H9 (cell line): ENCODE results near the gene TOR1A. TPM values are rescaled to one million over a fixed set of nuclear protein-coding genes. Genes with fewer than 3 reads are reported as not detected.

Experiments
- DNase-seq: peaks from one replicate; pipeline ENCODE4 v3.0.0-alpha.2; 2017
- H2AFZ ChIP-seq: one replicate; pipeline ENCODE4 v1.6.1; 2013; ENCODE audit warnings: mild to moderate bottlenecking, low read length, control low read depth, moderate library complexity
- H2AK5ac ChIP-seq: 2 replicates; pipeline ENCODE4 v1.6.1; 2013; ENCODE audit warnings: low read length, control low read depth, mixed read lengths; ENCODE audit not compliant: insufficient read length
- H2BK120ac ChIP-seq: one replicate; pipeline ENCODE4 v1.6.1; 2013; ENCODE audit warnings: low read depth, mild to moderate bottlenecking, low read length, control low read depth, inconsistent platforms; ENCODE audit not compliant: poor library complexity, severe bottlenecking
- H2BK12ac ChIP-seq: 2 replicates; pipeline ENCODE4 v1.6.1; 2013; ENCODE audit warnings: low read length, control low read depth, mixed read lengths, low read depth; ENCODE audit not compliant: insufficient read length
- H2BK15ac ChIP-seq: 2 replicates; pipeline ENCODE4 v1.6.1; 2013; ENCODE audit warnings: low read depth, low read length, control low read depth
- H2BK20ac ChIP-seq: one replicate; pipeline ENCODE4 v1.6.1; 2013; ENCODE audit warnings: low read depth, mild to moderate bottlenecking, low read length, control low read depth, inconsistent platforms; ENCODE audit not compliant: poor library complexity, severe bottlenecking
- H2BK5ac ChIP-seq: 2 replicates; pipeline ENCODE4 v1.6.1; 2013; ENCODE audit warnings: low read length, control low read depth, mixed read lengths; ENCODE audit not compliant: insufficient read length
- H3K14ac ChIP-seq: 2 replicates; pipeline ENCODE4 v1.6.1; 2013; ENCODE audit warnings: low read length, control low read depth; ENCODE audit not compliant: insufficient read depth
- H3K18ac ChIP-seq: 2 replicates; pipeline ENCODE4 v1.6.1; 2013; ENCODE audit warnings: low read depth, mild to moderate bottlenecking, mixed read lengths, low read length, control low read depth; ENCODE audit not compliant: insufficient read length
- H3K23ac ChIP-seq: 2 replicates; pipeline ENCODE4 v1.6.1; 2013; ENCODE audit warnings: low read length, control low read depth, mixed read lengths, low read depth; ENCODE audit not compliant: insufficient read length
- H3K23me2 ChIP-seq: 2 replicates; pipeline ENCODE4 v1.6.1; 2013; ENCODE audit warnings: low read depth, mild to moderate bottlenecking, mixed read lengths, low read length, control low read depth; ENCODE audit not compliant: insufficient read length, poor library complexity, severe bottlenecking
- H3K27ac ChIP-seq: 2 replicates; pipeline ENCODE4 v1.5.1; 2013; ENCODE audit warnings: low read length, control low read depth, mixed read lengths, low read depth; ENCODE audit not compliant: insufficient read length
- H3K27me3 ChIP-seq: 2 replicates; pipeline ENCODE4 v1.6.1; 2013; ENCODE audit warnings: low read length, control low read depth, inconsistent platforms; ENCODE audit not compliant: insufficient read depth
- H3K4ac ChIP-seq: 2 replicates; pipeline ENCODE4 v1.6.1; 2013; ENCODE audit warnings: low read depth, mild to moderate bottlenecking, control low read depth, inconsistent platforms, low read length, moderate library complexity
- H3K4me1 ChIP-seq: 2 replicates; pipeline ENCODE4 v1.6.1; 2013; ENCODE audit warnings: low read length, control low read depth, inconsistent platforms; ENCODE audit not compliant: insufficient read depth
- H3K4me2 ChIP-seq: 2 replicates; pipeline ENCODE4 v1.6.1; 2013; ENCODE audit warnings: low read length, control low read depth, mixed read lengths; ENCODE audit not compliant: insufficient read length, insufficient read depth
- H3K56ac ChIP-seq: 2 replicates; pipeline ENCODE4 v1.6.1; 2013; ENCODE audit warnings: low read depth, mild to moderate bottlenecking, mixed read lengths, low read length, control low read depth; ENCODE audit not compliant: insufficient read length
- H3K79me1 ChIP-seq: 2 replicates; pipeline ENCODE4 v1.6.1; 2013; ENCODE audit warnings: low read depth, mild to moderate bottlenecking, moderate library complexity, low read length, control low read depth, inconsistent platforms; ENCODE audit not compliant: insufficient read depth, poor library complexity, severe bottlenecking
- H3K79me2 ChIP-seq: 2 replicates; pipeline ENCODE4 v1.6.1; 2013; ENCODE audit warnings: low read length, control low read depth, inconsistent platforms; ENCODE audit not compliant: insufficient read depth
- H3K9ac ChIP-seq: 2 replicates; pipeline ENCODE4 v1.6.1; 2013; ENCODE audit warnings: low read length, control low read depth, mixed read lengths; ENCODE audit not compliant: insufficient read length; ENCODE audit errors: extremely low read depth
- H3K9me3 ChIP-seq: one replicate; pipeline ENCODE4 v1.6.1; 2013; ENCODE audit warnings: low read depth, low read length, inconsistent platforms; ENCODE audit not compliant: control insufficient read depth
- H3T11ph ChIP-seq: one replicate; pipeline ENCODE4 v1.6.1; 2013; ENCODE audit warnings: mild to moderate bottlenecking, low read length, control low read depth, inconsistent platforms
- H4K20me1 ChIP-seq: one replicate; pipeline ENCODE4 v1.6.1; 2013; ENCODE audit not compliant: control insufficient read depth, insufficient read length, insufficient read depth
- H4K5ac ChIP-seq: 2 replicates; pipeline ENCODE4 v1.6.1; 2013; ENCODE audit warnings: low read depth, mild to moderate bottlenecking, mixed read lengths, low read length, control low read depth; ENCODE audit not compliant: insufficient read length
- H4K8ac ChIP-seq: replicated peaks from 2 replicates; pipeline ENCODE4 v1.6.1; 2013; ENCODE audit warnings: low read length, control low read depth, mixed read lengths, low read depth; ENCODE audit not compliant: insufficient read length
- H4K91ac ChIP-seq: 2 replicates; pipeline ENCODE4 v1.6.1; 2013; ENCODE audit warnings: low read depth, mild to moderate bottlenecking, moderate library complexity, mixed read lengths, low read length, control low read depth; ENCODE audit not compliant: insufficient read length
- H3K27ac Mint-ChIP-seq, 3 experiments: 2 replicates in 2 of 3; 3 replicates in 1 of 3; pipeline ENCODE4 v1.8.0; 2020 to 2021; ENCODE audit warnings: mixed read lengths in 3 of 3, mild to moderate bottlenecking in 1 of 3, moderate library complexity in 1 of 3
- H3K27me3 Mint-ChIP-seq: 2 replicates; pipeline ENCODE4 v1.8.0; 2021; ENCODE audit warnings: low read depth, mild to moderate bottlenecking, moderate library complexity, mixed read lengths
- H3K36me3 Mint-ChIP-seq, 3 experiments: 2 replicates in 2 of 3; 3 replicates in 1 of 3; pipeline ENCODE4 v1.8.0; 2020 to 2021; ENCODE audit warnings: low read depth in 3 of 3, mixed read lengths in 3 of 3; ENCODE audit not compliant: insufficient read depth in 1 of 3
- H3K4me1 Mint-ChIP-seq, 2 experiments: 2 replicates each; pipeline ENCODE4 v1.8.0; 2020; ENCODE audit warnings: mixed read lengths in 2 of 2
- H3K4me3 Mint-ChIP-seq, 2 experiments: 2 replicates in 1 of 2; 3 replicates in 1 of 2; pipeline ENCODE4 v1.8.0; 2020 to 2021; ENCODE audit warnings: mild to moderate bottlenecking in 2 of 2, mixed read lengths in 2 of 2, moderate library complexity in 1 of 2
- H3K9me3 Mint-ChIP-seq, 2 experiments: 2 replicates in 1 of 2; 3 replicates in 1 of 2; pipeline ENCODE4 v1.8.0; 2020; ENCODE audit warnings: mild to moderate bottlenecking in 2 of 2, mixed read lengths in 2 of 2, moderate library complexity in 1 of 2
- WGBS: extraction: QIAGEN DNeasy Blood & Tissue Kit; methylation state at CpG from one replicate; pipeline ENCODE4 v1.1.7; 2013; ENCODE audit warnings: missing lambda C conversion rate, low lambda C conversion rate, mixed read lengths; ENCODE audit not compliant: insufficient read length; ENCODE audit errors: extremely low coverage; 5-methylcytosine and 5-hydroxymethylcytosine counted together
- total RNA-seq: library from RNA; stranded (reverse); gene quantifications from 2 replicates; pipeline ENCODE4 v1.2.1, GENCODE V29; 2021
- TF ChIP-seq, protein P1 (sequence below): fragments of 200-600 bp; sonication (generic); conservative IDR thresholded peaks from 3 replicates; pipeline ENCODE4 v1.8.0; 2021; ENCODE audit warnings: antibody characterized with exemption, mild to moderate bottlenecking

Gene TOR1A
- total RNA-seq, 1 experiment from 2014 or later, result 60.1 TPM

- Histone ChIP-seq H3K9ac (no peak overlapping the region), H4K91ac (no peak overlapping the region), H2BK12ac (no peak overlapping the region), H3K79me2 (no peaks in the 10 kb centered on the region), H3K9me3 (no peaks in the 10 kb centered on the region), H3K4ac (no peak overlapping the region), H4K5ac (no peak overlapping the region), H2BK120ac (no peak overlapping the region), H2AK5ac (no peak overlapping the region), H3K18ac (no peak overlapping the region), H2BK15ac (no peak overlapping the region), H2AFZ (no peak overlapping the region), H3K79me1 (no peaks in the 10 kb centered on the region), H4K8ac (no peak overlapping the region), H3K56ac (no peak overlapping the region), H3K27ac (no peak overlapping the region), H3K23me2 (no peaks in the 10 kb centered on the region), H2BK5ac (no peak overlapping the region), H3K23ac (no peak overlapping the region), H4K20me1 (no peaks in the 10 kb centered on the region), H3K4me2 (no peak overlapping the region), H3K14ac (no peak overlapping the region), H3T11ph (no peak overlapping the region), H3K4me1 (no peaks in the 10 kb centered on the region), H2BK20ac (no peak overlapping the region), H3K27me3 (no peaks in the 10 kb centered on the region)
- H3K27ac Mint-ChIP-seq, result no peak overlapping the region
- no peak overlapping the region; a peak in 1 of 5 replicates for H3K4me3 Mint-ChIP-seq
- no CpG with 5 or more reads among the region's 8 CpGs for WGBS
- no peak for DNase-seq
- no peaks in the 10 kb centered on the region for H3K4me1 Mint-ChIP-seq
- peaks cover 0 to 3% of the 10 kb centered on the region in 2 experiments; a peak in 1 of 5 replicates for H3K9me3 Mint-ChIP-seq
- TF ChIP-seq, protein P1, sequence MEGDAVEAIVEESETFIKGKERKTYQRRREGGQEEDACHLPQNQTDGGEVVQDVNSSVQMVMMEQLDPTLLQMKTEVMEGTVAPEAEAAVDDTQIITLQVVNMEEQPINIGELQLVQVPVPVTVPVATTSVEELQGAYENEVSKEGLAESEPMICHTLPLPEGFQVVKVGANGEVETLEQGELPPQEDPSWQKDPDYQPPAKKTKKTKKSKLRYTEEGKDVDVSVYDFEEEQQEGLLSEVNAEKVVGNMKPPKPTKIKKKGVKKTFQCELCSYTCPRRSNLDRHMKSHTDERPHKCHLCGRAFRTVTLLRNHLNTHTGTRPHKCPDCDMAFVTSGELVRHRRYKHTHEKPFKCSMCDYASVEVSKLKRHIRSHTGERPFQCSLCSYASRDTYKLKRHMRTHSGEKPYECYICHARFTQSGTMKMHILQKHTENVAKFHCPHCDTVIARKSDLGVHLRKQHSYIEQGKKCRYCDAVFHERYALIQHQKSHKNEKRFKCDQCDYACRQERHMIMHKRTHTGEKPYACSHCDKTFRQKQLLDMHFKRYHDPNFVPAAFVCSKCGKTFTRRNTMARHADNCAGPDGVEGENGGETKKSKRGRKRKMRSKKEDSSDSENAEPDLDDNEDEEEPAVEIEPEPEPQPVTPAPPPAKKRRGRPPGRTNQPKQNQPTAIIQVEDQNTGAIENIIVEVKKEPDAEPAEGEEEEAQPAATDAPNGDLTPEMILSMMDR, result no peak
- peaks cover 14% of the 10 kb centered on the region for H3K27me3 Mint-ChIP-seq
- no peaks in the 10 kb centered on the region for H3K36me3 Mint-ChIP-seq
Observed at GRCh38 chr9:129794549-129794948, 29.4 kb downstream of the TOR1A start.
